Ishikawa (cell line): ENCODE results near the gene FARSA.
A peak's percentile ranks its signal among the peaks of the same experiment; 100 is the strongest.

Experiments used
- CEBPB ChIP-seq: IDR thresholded peaks from 2 replicates; pipeline ENCODE4 v1.6.1; 2012
- CREB1 ChIP-seq: IDR thresholded peaks from 2 replicates; pipeline ENCODE4 v1.6.1; 2012; ENCODE audit warnings: low read depth
- EGR1 ChIP-seq: IDR thresholded peaks from 2 replicates; pipeline ENCODE4 v1.6.1; 2012
- EP300 ChIP-seq: IDR thresholded peaks from 2 replicates; pipeline ENCODE4 v1.6.1; 2012; ENCODE audit warnings: borderline replicate concordance
- FOXM1 ChIP-seq: IDR thresholded peaks from 2 replicates; pipeline ENCODE4 v1.6.1; 2012; ENCODE audit warnings: low read depth, borderline replicate concordance
- MAX ChIP-seq: IDR thresholded peaks from 2 replicates; pipeline ENCODE4 v1.6.1; 2012
- NFIC ChIP-seq: IDR thresholded peaks from 2 replicates; pipeline ENCODE4 v1.6.1; 2012
- RAD21 ChIP-seq: IDR thresholded peaks from 2 replicates; pipeline ENCODE4 v1.6.1; 2012; ENCODE audit warnings: low read depth
- TAF1 ChIP-seq: IDR thresholded peaks from 2 replicates; pipeline ENCODE4 v1.6.1; 2012; ENCODE audit warnings: low read depth, mild to moderate bottlenecking
- TCF12 ChIP-seq: IDR thresholded peaks from 2 replicates; pipeline ENCODE4 v1.6.1; 2012; ENCODE audit warnings: low read depth
- TEAD4 ChIP-seq: IDR thresholded peaks from 2 replicates; pipeline ENCODE4 v1.6.1; 2012
- USF1 ChIP-seq: IDR thresholded peaks from 2 replicates; pipeline ENCODE4 v1.6.1; 2012
- YY1 ChIP-seq: IDR thresholded peaks from 2 replicates; pipeline ENCODE4 v1.6.1; 2012; ENCODE audit warnings: low read depth
- ZBTB7A ChIP-seq: IDR thresholded peaks from 2 replicates; pipeline ENCODE4 v1.6.1; 2012; ENCODE audit warnings: low read depth
- TF ChIP-seq, protein P1 (sequence below): IDR thresholded peaks from 2 replicates; pipeline ENCODE4 v1.6.1; 2012; ENCODE audit warnings: low read depth, mild to moderate bottlenecking

The FARSA gene

GRCh38 chr19:12940897-12941296, 7.4 kb upstream of the FARSA start:
- no peak for TF ChIP-seq EP300
- no peak for TF ChIP-seq YY1
- no peak for TF ChIP-seq TCF12
- TF ChIP-seq, protein P1, sequence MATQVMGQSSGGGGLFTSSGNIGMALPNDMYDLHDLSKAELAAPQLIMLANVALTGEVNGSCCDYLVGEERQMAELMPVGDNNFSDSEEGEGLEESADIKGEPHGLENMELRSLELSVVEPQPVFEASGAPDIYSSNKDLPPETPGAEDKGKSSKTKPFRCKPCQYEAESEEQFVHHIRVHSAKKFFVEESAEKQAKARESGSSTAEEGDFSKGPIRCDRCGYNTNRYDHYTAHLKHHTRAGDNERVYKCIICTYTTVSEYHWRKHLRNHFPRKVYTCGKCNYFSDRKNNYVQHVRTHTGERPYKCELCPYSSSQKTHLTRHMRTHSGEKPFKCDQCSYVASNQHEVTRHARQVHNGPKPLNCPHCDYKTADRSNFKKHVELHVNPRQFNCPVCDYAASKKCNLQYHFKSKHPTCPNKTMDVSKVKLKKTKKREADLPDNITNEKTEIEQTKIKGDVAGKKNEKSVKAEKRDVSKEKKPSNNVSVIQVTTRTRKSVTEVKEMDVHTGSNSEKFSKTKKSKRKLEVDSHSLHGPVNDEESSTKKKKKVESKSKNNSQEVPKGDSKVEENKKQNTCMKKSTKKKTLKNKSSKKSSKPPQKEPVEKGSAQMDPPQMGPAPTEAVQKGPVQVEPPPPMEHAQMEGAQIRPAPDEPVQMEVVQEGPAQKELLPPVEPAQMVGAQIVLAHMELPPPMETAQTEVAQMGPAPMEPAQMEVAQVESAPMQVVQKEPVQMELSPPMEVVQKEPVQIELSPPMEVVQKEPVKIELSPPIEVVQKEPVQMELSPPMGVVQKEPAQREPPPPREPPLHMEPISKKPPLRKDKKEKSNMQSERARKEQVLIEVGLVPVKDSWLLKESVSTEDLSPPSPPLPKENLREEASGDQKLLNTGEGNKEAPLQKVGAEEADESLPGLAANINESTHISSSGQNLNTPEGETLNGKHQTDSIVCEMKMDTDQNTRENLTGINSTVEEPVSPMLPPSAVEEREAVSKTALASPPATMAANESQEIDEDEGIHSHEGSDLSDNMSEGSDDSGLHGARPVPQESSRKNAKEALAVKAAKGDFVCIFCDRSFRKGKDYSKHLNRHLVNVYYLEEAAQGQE, result no peak
- no peak for TF ChIP-seq ZBTB7A
- TF ChIP-seq EGR1, result no peak
- no peak for TF ChIP-seq TAF1
- TF ChIP-seq MAX, result no peak
- TF ChIP-seq RAD21, result no peak
- no peak for TF ChIP-seq USF1
- no peak for TF ChIP-seq CREB1
- TF ChIP-seq FOXM1, result no peak
- TF ChIP-seq CEBPB, result no peak
- no peak for TF ChIP-seq TEAD4
- no peak for TF ChIP-seq NFIC

GRCh38 chr19:12939975-12940423, 6.5 kb upstream of the FARSA start:
- no peak for TF ChIP-seq CREB1
- no peak for TF ChIP-seq CEBPB
- TF ChIP-seq, protein P1, result no peak

DNA sequence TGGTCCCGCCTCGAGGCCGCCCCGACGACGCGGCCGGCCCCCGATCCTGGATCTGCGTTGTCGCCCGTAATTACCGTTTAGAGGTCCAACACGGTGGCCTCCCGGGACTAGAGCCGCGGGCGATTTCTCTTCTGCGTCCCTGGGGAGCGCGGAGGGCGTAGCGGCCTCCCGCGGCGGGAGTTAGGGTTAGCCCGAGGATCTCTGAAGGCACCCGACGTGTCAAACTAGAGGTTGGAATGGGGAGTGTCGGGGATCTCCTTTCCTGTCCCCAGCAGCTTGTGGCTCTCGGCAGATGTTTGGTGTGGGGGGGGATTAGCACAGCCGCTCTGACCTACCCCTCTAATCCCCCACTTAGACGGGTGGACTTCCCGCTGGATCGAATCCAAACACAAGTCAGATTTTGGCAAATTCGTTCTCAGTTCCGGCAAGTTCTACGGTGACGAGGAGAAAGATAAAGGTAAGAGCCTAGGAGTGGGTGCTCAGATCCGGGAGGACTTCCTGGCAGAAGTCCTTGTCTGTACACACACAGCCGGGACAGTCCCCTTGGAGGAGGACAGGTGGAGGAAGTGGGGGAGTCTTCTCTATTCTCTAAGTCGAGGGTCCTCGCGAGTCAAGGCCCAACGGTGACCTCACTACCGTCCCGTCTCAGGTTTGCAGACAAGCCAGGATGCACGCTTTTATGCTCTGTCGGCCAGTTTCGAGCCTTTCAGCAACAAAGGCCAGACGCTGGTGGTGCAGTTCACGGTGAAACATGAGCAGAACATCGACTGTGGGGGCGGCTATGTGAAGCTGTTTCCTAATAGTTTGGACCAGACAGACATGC, 5.5 kb upstream of the FARSA start:
- TF ChIP-seq FOXM1, result no peak
- 0 out of 2 replicates have a peak, but pooled peaks have one; percentile 2 for TF ChIP-seq ZBTB7A

- TF ChIP-seq CEBPB, result no peak
- no peak; the same call in 1 of the 2 replicates for TF ChIP-seq ZBTB7A
- TF ChIP-seq RAD21, result no peak
- TF ChIP-seq EP300, result no peak; the same call in 1 of the 2 replicates
- TF ChIP-seq EGR1, result peak; percentile 52; the same call in 1 of the 2 replicates
- 0 out of 2 replicates have a peak, but pooled peaks have one; percentile 28 for TF ChIP-seq CREB1
- TF ChIP-seq USF1, result peak; percentile 96
- no peak for TF ChIP-seq FOXM1
- TF ChIP-seq TCF12, result peak; percentile 17; the same call in 1 of the 2 replicates
- TF ChIP-seq, protein P1, result no peak
- TF ChIP-seq TAF1, result peak; percentile 89
- peak; percentile 77 for TF ChIP-seq YY1
- peak; percentile 90 for TF ChIP-seq MAX
- TF ChIP-seq TEAD4, result peak; percentile 40
- peak; percentile 32; the same call in 1 of the 2 replicates for TF ChIP-seq NFIC
These were observed 4.6 kb upstream of the FARSA start, which contains the start of gene CALR for GRCh38 chr19:12937927-12938778. CALR (plus strand) TSS chr19:12938609; CDS start chr19:12938680, 71 bp downstream.
